Renal cortex interstitium (tissue), 11 donors: ENCODE data around the gene IL18RAP. TPM values are rescaled to one million over a fixed set of nuclear protein-coding genes. Genes with fewer than 3 reads are reported as not detected.

Source experiments
- DNase-seq, 11 donors: peaks; one replicate each; pipeline ENCODE4 v3.0.0-alpha.2; 2013; ENCODE audit warnings: low read depth in 9 of 11, low spot score in 4 of 11; ENCODE audit errors: extremely low read depth in 1 of 11
- polyA plus RNA-seq, 3 donors: library from polyadenylated mRNA; unstranded; fragments of 120-200 nt; gene quantifications; one replicate each; pipeline ENCODE4 v1.2.1, GENCODE V29; 2013; ENCODE audit not compliant: insufficient read length in 3 of 3

IL18RAP gene
- polyA plus RNA-seq, 3 donors = 0.23 to 0.48 (median 0.27) TPM

GRCh38 chr2:102420290-102420689 lies 2.7 kb upstream of the IL18RAP start:
- no peak for DNase-seq

- no peak for DNase-seq
Measured at GRCh38 chr2:102421890-102422759, 835 bp upstream of the IL18RAP start.

- DNase-seq = no peak
Measured at GRCh38 chr2:102423368-102423767, 408 bp downstream of the IL18RAP start.

GRCh38 chr2:102424754-102425153 lies 1.8 kb downstream of the IL18RAP start:
- DNase-seq = no peak

- no peak for DNase-seq
Measured at GRCh38 chr2:102425441-102426132, 2.6 kb downstream of the IL18RAP start.

- DNase-seq = no peak
Measured at GRCh38 chr2:102427249-102427648, 4.3 kb downstream of the IL18RAP start.

- DNase-seq = no peak
Measured at GRCh38 chr2:102428573-102428972, 5.6 kb downstream of the IL18RAP start.

DNA sequence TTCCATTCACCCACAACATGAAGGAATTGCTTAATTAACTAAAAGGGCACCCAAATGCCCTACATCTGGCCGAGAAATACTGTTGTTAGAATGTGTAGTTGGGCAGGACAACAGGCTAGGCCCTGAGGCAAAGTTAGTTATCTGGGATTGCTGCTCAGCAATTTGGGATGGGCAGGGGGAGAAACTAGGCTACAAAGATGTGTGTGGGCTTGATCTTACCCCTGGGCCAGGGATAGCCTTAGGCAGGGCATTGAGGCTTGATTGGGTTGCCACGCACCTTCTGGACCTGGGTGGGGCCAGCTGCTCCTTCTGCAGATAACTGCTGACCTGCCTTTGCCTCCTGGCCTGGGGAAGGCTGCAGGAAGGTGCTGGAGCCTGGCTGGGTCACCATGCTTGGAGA lies 9.4 kb downstream of the IL18RAP start:
- DNase-seq = no peak

GRCh38 chr2:102433973-102434654 lies 11.2 kb downstream of the IL18RAP start:
- no peak for DNase-seq

- no peak for DNase-seq
Measured at GRCh38 chr2:102434655-102435381, 11.9 kb downstream of the IL18RAP start.

GRCh38 chr2:102435741-102436140 lies 12.8 kb downstream of the IL18RAP start:
- DNase-seq = no peak

DNA sequence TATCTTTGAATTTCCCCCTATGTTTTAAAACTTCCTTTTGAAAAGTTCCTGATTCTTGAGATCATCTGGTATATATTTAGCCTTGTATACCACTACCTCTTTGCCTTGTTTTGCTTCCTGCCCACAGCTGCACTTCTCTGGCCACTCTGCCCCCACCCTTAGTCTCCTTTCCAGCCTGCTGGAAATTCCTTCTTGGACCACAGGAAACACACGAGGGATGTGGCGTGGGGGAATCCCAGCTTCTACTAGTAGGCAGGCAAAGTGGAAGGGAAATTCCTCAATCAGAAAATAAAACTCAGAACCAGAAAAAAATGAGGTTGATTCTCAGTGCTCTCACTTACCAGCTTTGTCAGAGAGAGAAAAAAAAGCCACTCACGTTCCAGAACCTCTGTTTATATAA lies 13.4 kb downstream of the IL18RAP start:
- DNase-seq = no peak

- no peak for DNase-seq
Measured at GRCh38 chr2:102437122-102437521, 14.2 kb downstream of the IL18RAP start.

GRCh38 chr2:102438111-102438510 lies 15.2 kb downstream of the IL18RAP start:
- no peak for DNase-seq

GRCh38 chr2:102438578-102438977 lies 15.6 kb downstream of the IL18RAP start:
- DNase-seq = no peak

DNA sequence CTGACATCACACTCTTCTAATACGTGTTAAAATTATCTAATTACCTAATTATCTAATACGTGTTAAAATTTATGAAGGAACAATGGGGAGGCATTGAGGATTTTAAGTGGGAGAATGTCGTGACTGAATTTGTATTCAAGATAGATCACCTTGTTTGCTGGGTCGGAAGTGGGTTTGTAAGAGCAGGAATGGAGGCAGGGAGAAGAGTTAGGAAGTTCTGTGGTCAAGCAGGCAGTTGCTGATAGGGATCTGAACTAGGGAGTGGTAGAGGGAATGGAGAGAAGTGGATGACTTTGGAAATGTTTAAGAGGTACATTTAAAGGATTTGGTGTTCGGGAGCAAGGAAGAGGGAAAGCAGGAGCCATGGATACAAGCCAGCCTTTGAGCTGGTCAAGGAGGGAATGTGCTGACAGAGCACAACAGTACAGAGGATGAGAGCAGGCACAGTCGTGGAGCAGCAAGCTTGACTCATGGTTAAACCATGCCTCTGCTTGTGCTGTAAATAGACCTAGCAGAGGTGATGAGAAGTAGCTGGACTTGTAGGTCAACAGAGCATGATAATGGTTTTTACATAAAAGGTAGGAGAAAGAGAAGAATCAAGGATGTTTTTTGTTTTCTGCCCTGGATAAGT lies 16.2 kb downstream of the IL18RAP start:
- no peak for DNase-seq

GRCh38 chr2:102442967-102443828 lies 20.2 kb downstream of the IL18RAP start:
- DNase-seq = peak in 7 of 11 donors; percentile 5 to 32 (median 17)

- DNase-seq = no peak
Measured at GRCh38 chr2:102444233-102444632, 21.3 kb downstream of the IL18RAP start.
